Measurements from ENCODE around the gene AHNAK2.

DNA sequence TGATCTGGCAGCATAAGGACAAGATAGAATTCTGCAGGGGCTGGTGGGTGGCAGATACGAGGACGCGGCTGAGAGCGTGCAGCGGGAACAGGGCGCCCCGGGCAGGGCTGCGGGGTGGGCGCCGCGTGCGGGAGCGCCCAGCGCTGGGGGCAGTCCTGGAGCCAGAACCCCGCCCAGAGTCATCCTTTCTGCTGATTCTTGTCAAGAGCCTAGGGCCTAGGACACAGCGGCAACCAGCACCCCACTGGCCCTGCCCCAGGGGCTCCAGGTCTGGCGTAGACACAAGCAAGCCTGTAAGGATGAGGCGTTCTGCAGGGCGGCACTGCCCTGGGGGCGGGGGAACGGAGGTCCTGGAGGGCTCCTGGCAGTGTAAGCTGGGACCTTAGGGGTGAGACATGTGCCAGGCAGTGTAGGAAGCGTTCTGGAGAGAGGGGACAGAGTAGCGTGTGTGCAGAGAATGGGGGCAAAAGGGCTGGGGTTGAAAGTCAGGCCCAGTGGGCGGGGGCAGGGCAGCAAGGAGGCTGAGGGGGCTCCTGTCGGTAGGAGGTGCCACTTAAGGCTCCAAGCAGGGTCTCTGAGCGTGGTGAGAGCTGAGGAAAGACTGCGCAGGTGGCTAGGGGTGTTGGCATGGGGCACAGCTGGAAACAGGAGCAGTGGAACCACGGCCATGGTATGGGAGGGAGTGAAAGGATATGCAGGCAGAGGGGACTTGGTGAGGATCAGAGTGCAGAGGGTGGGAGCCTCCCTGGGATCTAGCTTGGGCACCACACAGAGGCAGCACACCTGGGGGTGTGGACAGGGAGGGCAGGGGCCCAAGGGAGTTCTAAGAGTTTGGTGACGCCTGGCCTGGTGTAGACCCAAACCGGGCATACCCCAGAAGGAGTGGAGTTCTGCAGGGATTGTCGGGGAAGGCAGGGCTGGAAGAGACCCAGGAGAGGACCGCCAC, 845 bp upstream of the AHNAK2 start:
- TF ChIP-seq, protein P1, sequence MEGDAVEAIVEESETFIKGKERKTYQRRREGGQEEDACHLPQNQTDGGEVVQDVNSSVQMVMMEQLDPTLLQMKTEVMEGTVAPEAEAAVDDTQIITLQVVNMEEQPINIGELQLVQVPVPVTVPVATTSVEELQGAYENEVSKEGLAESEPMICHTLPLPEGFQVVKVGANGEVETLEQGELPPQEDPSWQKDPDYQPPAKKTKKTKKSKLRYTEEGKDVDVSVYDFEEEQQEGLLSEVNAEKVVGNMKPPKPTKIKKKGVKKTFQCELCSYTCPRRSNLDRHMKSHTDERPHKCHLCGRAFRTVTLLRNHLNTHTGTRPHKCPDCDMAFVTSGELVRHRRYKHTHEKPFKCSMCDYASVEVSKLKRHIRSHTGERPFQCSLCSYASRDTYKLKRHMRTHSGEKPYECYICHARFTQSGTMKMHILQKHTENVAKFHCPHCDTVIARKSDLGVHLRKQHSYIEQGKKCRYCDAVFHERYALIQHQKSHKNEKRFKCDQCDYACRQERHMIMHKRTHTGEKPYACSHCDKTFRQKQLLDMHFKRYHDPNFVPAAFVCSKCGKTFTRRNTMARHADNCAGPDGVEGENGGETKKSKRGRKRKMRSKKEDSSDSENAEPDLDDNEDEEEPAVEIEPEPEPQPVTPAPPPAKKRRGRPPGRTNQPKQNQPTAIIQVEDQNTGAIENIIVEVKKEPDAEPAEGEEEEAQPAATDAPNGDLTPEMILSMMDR (conservative IDR thresholded peaks at IDR 0.05) = no peak
- TF ChIP-seq ZFX (IDR thresholded peaks at IDR 0.05) = no peak
